ENCODE data around the gene TRAF3IP3.

DNA sequence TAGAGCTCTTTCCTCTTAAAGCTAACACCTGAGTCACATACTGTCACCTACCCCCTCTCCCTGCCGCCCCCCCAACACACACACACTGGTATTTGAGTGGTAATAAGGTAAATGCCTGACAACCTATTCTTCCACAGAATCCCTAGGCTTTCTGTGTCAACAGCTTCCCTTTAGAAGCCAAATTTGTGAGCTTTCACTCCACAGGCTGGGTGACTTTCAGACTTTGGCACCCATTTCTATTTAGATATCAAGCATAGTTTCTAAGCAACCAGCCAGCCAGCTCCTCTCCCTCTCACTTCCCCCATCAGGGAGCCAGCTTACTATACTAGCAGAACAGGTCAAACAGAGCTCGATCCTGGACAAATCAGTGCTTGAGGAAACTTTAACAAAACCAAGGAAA, 31.7 kb downstream of the TRAF3IP3 start:
- no peak for TF ChIP-seq CTCF (IDR thresholded peaks at IDR 0.05)
- no peak for TF ChIP-seq EP300 (IDR thresholded peaks at IDR 0.05)
- no peak for TF ChIP-seq POLR2A (IDR thresholded peaks at IDR 0.05)
- TF ChIP-seq POLR2AphosphoS5 (IDR thresholded peaks at IDR 0.05), result no peak

All from upper lobe of left lung (tissue), 4 donors.